SU-DHL-6 (cell line): ENCODE measurements around the gene CDH22.

Experiments
- H2AFZ ChIP-seq: fragments of 200-600 bp; sonication (generic); 2 replicates; pipeline ENCODE4 v1.6.1; 2014; ENCODE audit warnings: low read depth, mild to moderate bottlenecking, moderate library complexity, mixed read lengths, antibody characterized with exemption, low read length; ENCODE audit not compliant: severe bottlenecking
- H3F3A ChIP-seq: fragments of 200-600 bp; shearing (Covaris generic); 2 replicates; pipeline ENCODE4 v1.6.0; 2016; ENCODE audit warnings: antibody characterized with exemption, mild to moderate bottlenecking; ENCODE audit not compliant: insufficient read depth
- H3K27ac ChIP-seq: fragments of 200-600 bp; sonication (generic); 2 replicates; pipeline ENCODE4 v1.5.1; 2016; ENCODE audit warnings: low read depth, mild to moderate bottlenecking, low read length, moderate library complexity, mixed read lengths
- H3K27me3 ChIP-seq: fragments of 200-600 bp; sonication (generic), shearing (Covaris generic); 2 replicates; pipeline ENCODE4 v1.6.0; 2014; ENCODE audit warnings: mild to moderate bottlenecking, low read length
- H3K36me3 ChIP-seq: fragments of 200-600 bp; sonication (generic); 2 replicates; pipeline ENCODE4 v1.6.1; 2014; ENCODE audit warnings: mild to moderate bottlenecking, low read length, mixed read lengths
- H3K4me2 ChIP-seq: fragments of 300-600, 200-600 bp; shearing (Covaris generic), sonication (generic); 2 replicates; pipeline ENCODE4 v1.6.0; 2014; ENCODE audit warnings: low read length, low read depth, mild to moderate bottlenecking; ENCODE audit not compliant: poor library complexity, severe bottlenecking
- H3K4me3 ChIP-seq: fragments of 200-600 bp; sonication (generic); 2 replicates; pipeline ENCODE4 v1.5.1; 2014; ENCODE audit warnings: antibody characterized with exemption, low read length, mild to moderate bottlenecking, mixed read lengths; ENCODE audit not compliant: insufficient read depth, poor library complexity, severe bottlenecking
- H3K79me2 ChIP-seq: fragments of 200-600 bp; sonication (generic); 2 replicates; pipeline ENCODE4 v1.6.1; 2014; ENCODE audit warnings: mild to moderate bottlenecking, low read length, moderate library complexity; ENCODE audit not compliant: insufficient read depth
- H3K9ac ChIP-seq: fragments of 200-600 bp; sonication (generic); 2 replicates; pipeline ENCODE4 v1.7.0; 2014; ENCODE audit warnings: mild to moderate bottlenecking, low read length
- H3K9me2 ChIP-seq: fragments of 200-600 bp; sonication (generic); replicated peaks from 2 replicates; pipeline ENCODE4 v1.6.1; 2014; ENCODE audit warnings: low read length; ENCODE audit not compliant: insufficient read depth
- H3K9me3 ChIP-seq: fragments of 200-600 bp; sonication (generic); 2 replicates; pipeline ENCODE4 v1.6.1; 2014; ENCODE audit warnings: low read length, mixed read lengths; ENCODE audit not compliant: insufficient read depth
- H4K20me1 ChIP-seq: fragments of 200-600 bp; sonication (generic); 2 replicates; pipeline ENCODE4 v1.6.1; 2014; ENCODE audit warnings: low read depth, mild to moderate bottlenecking, antibody characterized with exemption, low read length, moderate library complexity, mixed read lengths
- EZH2phosphoT487 ChIP-seq: fragments of 200-600 bp; sonication (generic), shearing (Covaris generic); conservative IDR thresholded peaks from 2 replicates; pipeline ENCODE4 v1.6.1; 2018; ENCODE audit warnings: mild to moderate bottlenecking, antibody characterized with exemption, low read length, moderate library complexity, mixed read lengths
- TF ChIP-seq, protein P1 (sequence below): fragments of 200-600 bp; sonication (generic); IDR thresholded peaks from one replicate; pipeline ENCODE4 v1.5.1; 2017; ENCODE audit warnings: antibody characterized with exemption, mild to moderate bottlenecking, low read length, moderate library complexity; ENCODE audit not compliant: insufficient read depth, poor library complexity, severe bottlenecking

Gene CDH22

GRCh38 chr20:46188866-46189541 lies 119.3 kb downstream of the CDH22 start:
- no peaks in the 10 kb centered on the region for H3K27me3 ChIP-seq
- H3K27ac ChIP-seq = no peak overlapping the region
- H3K36me3 ChIP-seq = no peaks in the 10 kb centered on the region
- no peaks in the 10 kb centered on the region for H3F3A ChIP-seq
- no peak overlapping the region for H3K4me2 ChIP-seq
- no peaks in the 10 kb centered on the region for H4K20me1 ChIP-seq
- H3K9ac ChIP-seq = no peak overlapping the region
- no peak overlapping the region for H3K4me3 ChIP-seq
- H3K9me2 ChIP-seq = no peaks in the 10 kb centered on the region
- H3K79me2 ChIP-seq = no peaks in the 10 kb centered on the region
- no peak for TF ChIP-seq EZH2phosphoT487
- TF ChIP-seq, protein P1, sequence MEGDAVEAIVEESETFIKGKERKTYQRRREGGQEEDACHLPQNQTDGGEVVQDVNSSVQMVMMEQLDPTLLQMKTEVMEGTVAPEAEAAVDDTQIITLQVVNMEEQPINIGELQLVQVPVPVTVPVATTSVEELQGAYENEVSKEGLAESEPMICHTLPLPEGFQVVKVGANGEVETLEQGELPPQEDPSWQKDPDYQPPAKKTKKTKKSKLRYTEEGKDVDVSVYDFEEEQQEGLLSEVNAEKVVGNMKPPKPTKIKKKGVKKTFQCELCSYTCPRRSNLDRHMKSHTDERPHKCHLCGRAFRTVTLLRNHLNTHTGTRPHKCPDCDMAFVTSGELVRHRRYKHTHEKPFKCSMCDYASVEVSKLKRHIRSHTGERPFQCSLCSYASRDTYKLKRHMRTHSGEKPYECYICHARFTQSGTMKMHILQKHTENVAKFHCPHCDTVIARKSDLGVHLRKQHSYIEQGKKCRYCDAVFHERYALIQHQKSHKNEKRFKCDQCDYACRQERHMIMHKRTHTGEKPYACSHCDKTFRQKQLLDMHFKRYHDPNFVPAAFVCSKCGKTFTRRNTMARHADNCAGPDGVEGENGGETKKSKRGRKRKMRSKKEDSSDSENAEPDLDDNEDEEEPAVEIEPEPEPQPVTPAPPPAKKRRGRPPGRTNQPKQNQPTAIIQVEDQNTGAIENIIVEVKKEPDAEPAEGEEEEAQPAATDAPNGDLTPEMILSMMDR = no peak
- no peak overlapping the region for H2AFZ ChIP-seq
- H3K9me3 ChIP-seq = no peaks in the 10 kb centered on the region

- no peaks in the 10 kb centered on the region for H3K79me2 ChIP-seq
- no peak overlapping the region for H3K4me2 ChIP-seq
- H3K9me3 ChIP-seq = no peaks in the 10 kb centered on the region
- H3F3A ChIP-seq = no peaks in the 10 kb centered on the region
- no peaks in the 10 kb centered on the region for H3K36me3 ChIP-seq
- H3K9ac ChIP-seq = no peak overlapping the region
- no peak overlapping the region for H3K4me3 ChIP-seq
- no peak for TF ChIP-seq EZH2phosphoT487
- TF ChIP-seq, protein P1 = no peak
- H3K27me3 ChIP-seq = no peaks in the 10 kb centered on the region
- H3K9me2 ChIP-seq = no peaks in the 10 kb centered on the region
- H2AFZ ChIP-seq = no peak overlapping the region
- H4K20me1 ChIP-seq = no peaks in the 10 kb centered on the region
- no peak overlapping the region for H3K27ac ChIP-seq
Observed at GRCh38 chr20:46186210-46186609, 122.1 kb downstream of the CDH22 start.

DNA sequence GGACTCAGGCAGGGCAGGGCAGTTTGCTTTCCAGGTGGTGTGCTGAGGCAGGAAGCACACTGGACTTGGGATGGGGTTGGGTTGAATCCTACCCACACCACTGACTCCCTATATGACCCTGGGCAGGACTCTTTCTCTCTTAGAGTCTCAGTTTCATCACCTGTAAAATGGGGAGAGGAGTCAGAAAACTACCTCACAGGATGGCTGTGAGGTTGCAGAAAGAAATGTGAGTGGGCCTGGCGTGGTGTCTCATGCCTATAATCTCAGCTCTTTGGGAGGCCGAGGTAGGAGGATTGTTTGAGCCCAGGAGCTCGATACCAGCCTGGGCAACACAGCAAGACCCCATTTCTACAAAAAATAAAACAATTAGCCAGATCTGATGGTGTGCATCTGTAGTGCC lies 122.9 kb downstream of the CDH22 start:
- H3K79me2 ChIP-seq = no peaks in the 10 kb centered on the region
- no peaks in the 10 kb centered on the region for H3F3A ChIP-seq
- no peaks in the 10 kb centered on the region for H4K20me1 ChIP-seq
- no peak overlapping the region for H3K4me2 ChIP-seq
- H3K9me2 ChIP-seq = no peaks in the 10 kb centered on the region
- no peak overlapping the region for H2AFZ ChIP-seq
- no peak overlapping the region for H3K9ac ChIP-seq
- no peaks in the 10 kb centered on the region for H3K27me3 ChIP-seq
- H3K27ac ChIP-seq = no peak overlapping the region
- H3K9me3 ChIP-seq = no peaks in the 10 kb centered on the region
- no peak overlapping the region for H3K4me3 ChIP-seq
- H3K36me3 ChIP-seq = no peaks in the 10 kb centered on the region
- TF ChIP-seq EZH2phosphoT487 = no peak
- TF ChIP-seq, protein P1 = no peak
